ENCODE measurements around the gene ARHGAP44. TPM values are rescaled to one million over a fixed set of nuclear protein-coding genes. Genes with fewer than 3 reads are reported as not detected.
A peak's percentile ranks its signal among the peaks of the same experiment; 100 is the strongest.
"Not testable (repeated sequence)": the region's sequence is repeated elsewhere in the genome, so short reads cannot be mapped to it uniquely, and the experiment has no call there.

The ARHGAP44 gene
- total and polyA plus RNA-seq, 2 donors (not counting 3 experiments of a cell fraction or from before 2014, with no cell fraction given): 0.11 to 0.42 TPM

GRCh38 chr17:12877953-12878669 lies 88.8 kb downstream of the ARHGAP44 start:
- H3K27ac ChIP-seq (ENCODE audit: insufficient read depth, low read depth, low read length): no peak overlapping the region
- no peaks in the 10 kb centered on the region for H3K9me1 ChIP-seq (replicated peaks; ENCODE audit: control insufficient read depth, extremely low read depth, insufficient read depth, low read length)
- ChIA-PET POLR2A (no interaction called here), CTCF (no interaction called here)
- no peaks in the 10 kb centered on the region for H3K79me2 ChIP-seq (ENCODE audit: control insufficient read depth, insufficient read depth, low read length)
- no peak overlapping the region for H3K9ac ChIP-seq (replicated peaks; ENCODE audit: extremely low read depth, insufficient read depth, low read length)
- no peak overlapping the region for H3K4me2 ChIP-seq (ENCODE audit: insufficient read depth, low read length)
- no peak overlapping the region for H2AFZ ChIP-seq (ENCODE audit: low read depth, low read length)
- H3K36me3 ChIP-seq (ENCODE audit: control insufficient read depth in 2 of 2, extremely low read depth in 1 of 2, insufficient read depth in 2 of 2, low read length in 2 of 2): no peaks in the 10 kb centered on the region
- H4K20me1 ChIP-seq (replicated peaks; ENCODE audit: control insufficient read depth, extremely low read depth, insufficient read depth, low read length): no peaks in the 10 kb centered on the region
- no peaks in the 10 kb centered on the region for H3K4me1 ChIP-seq (ENCODE audit: control insufficient read depth, extremely low read depth, insufficient read depth, low read length)
- BruUV-seq (replicated peaks): no TSS peak
- no peaks in the 10 kb centered on the region for H3K27me3 ChIP-seq (ENCODE audit: control insufficient read depth in 2 of 2, insufficient read depth in 2 of 2, low read length in 2 of 2)
- DNase-seq (ENCODE audit: low read depth, low spot score): no peak
- dilution Hi-C loops (cut with MboI; ENCODE audit: extremely low pct_ligation_motif_present, low sequenced_read_pairs): no loop called here
- no peak for FAIRE-seq
- no peak overlapping the region for H3K4me3 ChIP-seq (replicated peaks in 1 of 3; ENCODE audit: insufficient read depth in 1 of 3, low read depth in 1 of 3, low read length in 3 of 3)
- H3K9me3 ChIP-seq (replicated peaks; ENCODE audit: control insufficient read depth, insufficient read depth, low read length): no peaks in the 10 kb centered on the region
- intact Hi-C loops (cut with micrococcal nuclease): no loop called here
- TF ChIP-seq FOS (IDR thresholded peaks at IDR 0.05; ENCODE audit: borderline replicate concordance, insufficient read depth, low read length) (no peak), JUN (IDR thresholded peaks at IDR 0.05; ENCODE audit: borderline replicate concordance, insufficient read depth, insufficient read length, low read depth) (peak; percentile 8)

- dilution Hi-C loops (cut with MboI; ENCODE audit: extremely low pct_ligation_motif_present, low sequenced_read_pairs); POLR2A ChIA-PET; H3K9me1 ChIP-seq (replicated peaks; ENCODE audit: control insufficient read depth, extremely low read depth, insufficient read depth, low read length); H3K4me1 ChIP-seq (ENCODE audit: control insufficient read depth, extremely low read depth, insufficient read depth, low read length); CTCF ChIA-PET; H3K4me3 ChIP-seq (replicated peaks in 1 of 3; ENCODE audit: insufficient read depth in 1 of 3, low read depth in 1 of 3, low read length in 3 of 3); H3K36me3 ChIP-seq (ENCODE audit: control insufficient read depth in 2 of 2, extremely low read depth in 1 of 2, insufficient read depth in 2 of 2, low read length in 2 of 2); H3K27me3 ChIP-seq (ENCODE audit: control insufficient read depth in 2 of 2, insufficient read depth in 2 of 2, low read length in 2 of 2); H2AFZ ChIP-seq (ENCODE audit: low read depth, low read length); FAIRE-seq; DNase-seq (ENCODE audit: low read depth, low spot score); intact Hi-C loops (cut with micrococcal nuclease); H3K27ac ChIP-seq (ENCODE audit: insufficient read depth, low read depth, low read length); H3K4me2 ChIP-seq (ENCODE audit: insufficient read depth, low read length); H3K9ac ChIP-seq (replicated peaks; ENCODE audit: extremely low read depth, insufficient read depth, low read length); H3K79me2 ChIP-seq (ENCODE audit: control insufficient read depth, insufficient read depth, low read length); H3K9me3 ChIP-seq (replicated peaks; ENCODE audit: control insufficient read depth, insufficient read depth, low read length); BruUV-seq (replicated peaks); H4K20me1 ChIP-seq (replicated peaks; ENCODE audit: control insufficient read depth, extremely low read depth, insufficient read depth, low read length): not testable (repeated sequence)
Measured at GRCh38 chr17:12879096-12879495, 89.8 kb downstream of the ARHGAP44 start.

Data from endothelial cell of umbilical vein (primary cell).